Measurements from ENCODE around the gene NAB1. TPM values are rescaled to one million over a fixed set of nuclear protein-coding genes. Genes with fewer than 3 reads are reported as not detected.

NAB1 gene
- total and polyA plus RNA-seq, 2 donors from 2014 or later = 10.4 to 45.0 TPM

GRCh38 chr2:190711069-190711468 is 62.2 kb downstream of the NAB1 start:
- intact Hi-C loops (cut with DNase I) = no loop called here
- no peak overlapping the region for H3K9ac ChIP-seq (ENCODE audit: low read length in 3 of 3)
- no peaks in the 10 kb centered on the region for H3K36me3 ChIP-seq (ENCODE audit: control insufficient read depth in 2 of 3, insufficient read depth in 3 of 3, low read length in 3 of 3)
- H3K4me3 ChIP-seq (ENCODE audit: low read length in 3 of 3) = no peak overlapping the region
- no peaks in the 10 kb centered on the region for H3K9me3 ChIP-seq (ENCODE audit: control insufficient read depth in 2 of 3, insufficient read depth in 1 of 3, low read length in 3 of 3)
- no peaks in the 10 kb centered on the region for H3K4me1 ChIP-seq (ENCODE audit: control insufficient read depth in 2 of 3, insufficient read depth in 2 of 3, low read depth in 1 of 3, low read length in 3 of 3)
- no peak for TF ChIP-seq CTCF (IDR thresholded peaks at IDR 0.05; ENCODE audit: borderline replicate concordance, extremely low read depth, insufficient read depth)
- DNase-seq = no peak
- no peak overlapping the region for H3K27ac ChIP-seq (ENCODE audit: low read depth in 2 of 2, low read length in 2 of 2)
- no peak for FAIRE-seq
- no peaks in the 10 kb centered on the region for H3K27me3 ChIP-seq (ENCODE audit: control insufficient read depth, insufficient read depth, low read length)

- FAIRE-seq = no peak
- Histone ChIP-seq H3K4me1 (ENCODE audit: control insufficient read depth in 2 of 3, insufficient read depth in 2 of 3, low read depth in 1 of 3, low read length in 3 of 3) (no peaks in the 10 kb centered on the region), H3K36me3 (ENCODE audit: control insufficient read depth in 2 of 3, insufficient read depth in 3 of 3, low read length in 3 of 3) (no peaks in the 10 kb centered on the region), H3K9me3 (ENCODE audit: control insufficient read depth in 2 of 3, insufficient read depth in 1 of 3, low read length in 3 of 3) (no peaks in the 10 kb centered on the region), H3K27me3 (ENCODE audit: control insufficient read depth, insufficient read depth, low read length) (no peaks in the 10 kb centered on the region), H3K27ac (ENCODE audit: low read depth in 2 of 2, low read length in 2 of 2) (no peak overlapping the region), H3K4me3 (ENCODE audit: low read length in 3 of 3) (no peak overlapping the region), H3K9ac (ENCODE audit: low read length in 3 of 3) (no peak overlapping the region)
- TF ChIP-seq CTCF (IDR thresholded peaks at IDR 0.05; ENCODE audit: borderline replicate concordance, extremely low read depth, insufficient read depth) = no peak
- no peak for DNase-seq
- intact Hi-C loops (cut with DNase I) = no loop called here
These were observed 64.6 kb downstream of the NAB1 start for GRCh38 chr2:190713471-190713870.

- no peak overlapping the region for H3K27ac ChIP-seq (ENCODE audit: low read depth in 2 of 2, low read length in 2 of 2)
- FAIRE-seq = no peak
- no peaks in the 10 kb centered on the region for H3K36me3 ChIP-seq (ENCODE audit: control insufficient read depth in 2 of 3, insufficient read depth in 3 of 3, low read length in 3 of 3)
- H3K27me3 ChIP-seq (ENCODE audit: control insufficient read depth, insufficient read depth, low read length) = no peaks in the 10 kb centered on the region
- no peak for TF ChIP-seq CTCF (IDR thresholded peaks at IDR 0.05; ENCODE audit: borderline replicate concordance, extremely low read depth, insufficient read depth)
- intact Hi-C loops (cut with DNase I) = no loop called here
- no peaks in the 10 kb centered on the region for H3K9me3 ChIP-seq (ENCODE audit: control insufficient read depth in 2 of 3, insufficient read depth in 1 of 3, low read length in 3 of 3)
- no peak overlapping the region for H3K9ac ChIP-seq (ENCODE audit: low read length in 3 of 3)
- no peak overlapping the region for H3K4me3 ChIP-seq (ENCODE audit: low read length in 3 of 3)
- no peak for DNase-seq
- H3K4me1 ChIP-seq (ENCODE audit: control insufficient read depth in 2 of 3, insufficient read depth in 2 of 3, low read depth in 1 of 3, low read length in 3 of 3) = peaks cover 0 to 2% (median 0%) of the 10 kb centered on the region in 3 donors
These were observed 66.1 kb downstream of the NAB1 start for GRCh38 chr2:190714958-190715357.

- no peaks in the 10 kb centered on the region for H3K9me3 ChIP-seq (ENCODE audit: control insufficient read depth in 2 of 3, insufficient read depth in 1 of 3, low read length in 3 of 3)
- H3K27me3 ChIP-seq (ENCODE audit: control insufficient read depth, insufficient read depth, low read length) = no peaks in the 10 kb centered on the region
- no peak overlapping the region for H3K27ac ChIP-seq (ENCODE audit: low read depth in 2 of 2, low read length in 2 of 2)
- no peak overlapping the region for H3K9ac ChIP-seq (ENCODE audit: low read length in 3 of 3)
- DNase-seq (no peak), FAIRE-seq (no peak)
- intact Hi-C loops (cut with DNase I) = no loop called here
- TF ChIP-seq CTCF (IDR thresholded peaks at IDR 0.05; ENCODE audit: borderline replicate concordance, extremely low read depth, insufficient read depth) = no peak
- no peak overlapping the region for H3K4me3 ChIP-seq (ENCODE audit: low read length in 3 of 3)
- H3K36me3 ChIP-seq (ENCODE audit: control insufficient read depth in 2 of 3, insufficient read depth in 3 of 3, low read length in 3 of 3) = no peaks in the 10 kb centered on the region
- H3K4me1 ChIP-seq (ENCODE audit: control insufficient read depth in 2 of 3, insufficient read depth in 2 of 3, low read depth in 1 of 3, low read length in 3 of 3) = peaks cover 0 to 2% (median 0%) of the 10 kb centered on the region in 3 donors
These were observed 67.4 kb downstream of the NAB1 start for GRCh38 chr2:190716176-190716807.

All from kidney (tissue), 14 donors.